Small intestine (tissue), 7 donors: ENCODE data around the gene RRP1B. TPM values are rescaled to one million over a fixed set of nuclear protein-coding genes. Genes with fewer than 3 reads are reported as not detected.

ENCODE experiments used
- DNase-seq, 2 donors: peaks; one replicate each; pipeline versions ENCODE4 v3.0.0 to v3.0.0-alpha.2; 2013
- FAIRE-seq: peaks from 2 replicates; lab custom pipeline; 2012; peaks lifted over from hg19 to GRCh38; lab: Jason Lieb, UNC
- H3K27ac ChIP-seq, 3 donors: one replicate each; pipeline ENCODE4 v1.5.1; 2013; ENCODE audit warnings: low read length in 2 of 3, mild to moderate bottlenecking in 2 of 3, control low read depth in 1 of 3, inconsistent platforms in 1 of 3, low read depth in 1 of 3, moderate library complexity in 1 of 3
- H3K27me3 ChIP-seq, 3 donors: one replicate each; pipeline ENCODE4 v1.6.1; 2013; ENCODE audit warnings: low read length in 3 of 3, inconsistent platforms in 1 of 3; ENCODE audit not compliant: control insufficient read depth in 3 of 3, insufficient read depth in 3 of 3
- H3K36me3 ChIP-seq, 3 donors: one replicate each; pipeline ENCODE4 v1.6.1; 2013; ENCODE audit warnings: low read length in 3 of 3, inconsistent platforms in 1 of 3, low read depth in 1 of 3, mild to moderate bottlenecking in 1 of 3, moderate library complexity in 1 of 3; ENCODE audit not compliant: control insufficient read depth in 3 of 3, insufficient read depth in 2 of 3
- H3K4me1 ChIP-seq, 3 donors: one replicate each; pipeline ENCODE4 v1.6.1; 2013; ENCODE audit warnings: low read length in 2 of 3, inconsistent platforms in 1 of 3, low read depth in 1 of 3, mild to moderate bottlenecking in 1 of 3, moderate library complexity in 1 of 3; ENCODE audit not compliant: control insufficient read depth in 3 of 3, insufficient read depth in 2 of 3
- H3K4me3 ChIP-seq, 3 donors: one replicate each; pipeline ENCODE4 v1.5.1; 2013; ENCODE audit warnings: low read length in 3 of 3, control low read depth in 1 of 3, inconsistent platforms in 1 of 3, low read depth in 1 of 3, mild to moderate bottlenecking in 1 of 3, moderate library complexity in 1 of 3
- H3K9me3 ChIP-seq, 2 donors: one replicate each; pipeline ENCODE4 v1.6.1; 2013; ENCODE audit warnings: low read depth in 1 of 2, low read length in 1 of 2; ENCODE audit not compliant: control insufficient read depth in 2 of 2, insufficient read depth in 1 of 2
- WGBS, 3 donors: extraction: QIAGEN DNeasy Blood & Tissue Kit; methylation state at CpG; one replicate each; pipeline ENCODE4 v1.1.7; 2013; 5-methylcytosine and 5-hydroxymethylcytosine counted together
- polyA plus RNA-seq, 4 donors: library from polyadenylated mRNA; stranded (reverse) in 3 of 4; unstranded in 1 of 4; fragments of 200-250 nt in 3 of 4; fragments of 120-200 nt in 1 of 4; gene quantifications; one replicate each; pipeline versions ENCODE4 v1.2.1 to v1.2.3, GENCODE V29; 2013
- donor health status: healthy with polysubstance abuse.
- donor health status: control.
- donor health status: control.
- donor health status: Bipolar disorder and iron deficiency.
- donor health status: healthy.

The RRP1B gene
- polyA plus RNA-seq, 4 donors = 3.4 to 19.5 (median 7.7) TPM

GRCh38 chr21:43733529-43734071 is 74.2 kb downstream of the RRP1B start:
- Histone ChIP-seq H3K27ac (peak overlapping the region; percentile 66 to 74 (median 73)), H3K9me3 (no peaks in the 10 kb centered on the region), H3K36me3 (peaks cover 0 to 77% (median 2%) of the 10 kb centered on the region in 3 donors), H3K27me3 (no peaks in the 10 kb centered on the region), H3K4me1 (peaks cover 12 to 89% (median 19%) of the 10 kb centered on the region in 3 donors), H3K4me3 (peak overlapping the region in 1 of 3 donors; percentile 3)
- WGBS, 3 donors = 16 to 49% (median 33%) methylated on average over 14 to 15 of the region's 15 CpGs
- no peak for FAIRE-seq
- DNase-seq = peak in 1 of 2 donors; percentile 73

DNA sequence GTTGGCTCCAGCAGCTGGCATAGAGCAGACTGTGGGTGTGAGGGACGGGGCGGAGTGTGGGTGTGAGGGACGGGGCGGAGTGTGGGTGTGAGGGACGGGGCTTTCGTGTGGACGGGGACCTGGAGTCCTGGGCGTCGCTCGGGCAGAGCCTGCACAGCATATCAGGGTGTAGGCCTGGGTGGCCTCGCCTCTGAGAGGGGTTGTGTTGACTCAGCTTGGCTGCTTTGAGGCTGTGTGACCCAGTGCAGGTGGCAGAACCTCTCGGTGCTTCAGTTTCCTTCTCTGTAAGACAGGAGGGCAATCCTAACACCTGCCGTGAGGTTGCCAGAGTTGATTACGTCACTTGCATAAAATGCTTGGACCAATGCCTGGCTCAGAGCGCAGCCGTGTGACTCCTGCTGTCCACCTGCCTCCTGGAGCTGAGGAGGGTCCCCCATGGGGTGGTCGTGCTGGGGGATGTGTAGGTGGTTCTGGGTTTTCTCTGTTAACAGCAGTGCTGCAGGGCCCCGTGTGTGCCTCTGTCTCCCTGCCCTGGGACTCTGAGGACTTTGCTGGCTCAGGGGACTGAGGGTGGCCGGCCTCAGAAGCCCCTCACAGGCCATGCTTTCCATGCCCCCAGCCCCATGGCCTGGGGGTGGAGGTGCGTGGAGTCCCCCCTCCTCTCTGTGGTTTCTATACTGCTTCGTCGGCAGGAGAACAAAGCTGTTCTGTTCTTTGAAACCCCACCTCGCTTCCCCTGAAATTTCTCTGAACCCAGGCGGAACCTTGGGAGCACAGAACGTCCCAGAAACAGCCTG is 75.0 kb downstream of the RRP1B start:
- peak; percentile 42 to 95 for DNase-seq
- 23 to 53% (median 42%) methylated on average over 25 of the region's 25 CpGs for WGBS, 3 donors
- Histone ChIP-seq H3K27me3 (no peaks in the 10 kb centered on the region), H3K4me1 (peaks cover 5 to 89% (median 15%) of the 10 kb centered on the region in 3 donors), H3K9me3 (no peaks in the 10 kb centered on the region), H3K36me3 (peaks cover 0 to 78% (median 2%) of the 10 kb centered on the region in 3 donors), H3K4me3 (no peak overlapping the region), H3K27ac (peak overlapping the region; percentile 66 to 74 (median 73))
- no peak for FAIRE-seq

DNA sequence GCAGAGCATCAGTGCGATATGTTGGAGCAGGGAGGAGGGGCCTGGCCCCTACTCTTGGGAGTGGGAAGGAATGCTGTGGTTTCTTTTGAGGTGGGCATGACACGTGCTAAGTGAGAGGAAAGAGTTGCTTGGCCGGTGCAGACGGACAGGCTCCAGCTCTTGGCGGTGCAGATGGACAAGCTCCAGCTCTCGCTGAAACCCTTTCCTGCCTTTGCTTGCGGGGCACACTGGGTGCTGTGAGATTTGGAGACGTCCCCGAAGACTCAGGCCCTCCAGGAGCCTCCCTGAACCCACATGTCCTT is 75.5 kb downstream of the RRP1B start:
- peak overlapping the region in 2 of 3 donors; percentile 66 to 74 for H3K27ac ChIP-seq
- no peak for DNase-seq

GRCh38 chr21:43735236-43736091 is 76.1 kb downstream of the RRP1B start:
- H3K27ac ChIP-seq = peak overlapping the region in 1 of 3 donors; percentile 66
- peaks cover 5 to 91% (median 14%) of the 10 kb centered on the region in 3 donors for H3K4me1 ChIP-seq
- no peaks in the 10 kb centered on the region for H3K9me3 ChIP-seq
- H3K36me3 ChIP-seq = peaks cover 0 to 84% (median 2%) of the 10 kb centered on the region in 3 donors
- DNase-seq (no peak), FAIRE-seq (no peak)
- WGBS, 3 donors = 90 to 94% (median 93%) methylated on average over 21 to 22 of the region's 22 CpGs
- H3K4me3 ChIP-seq = no peak overlapping the region
- no peaks in the 10 kb centered on the region for H3K27me3 ChIP-seq

More for the DNA sequence above, 75.5 kb downstream of the RRP1B start:
- FAIRE-seq = no peak
- no peak overlapping the region for H3K4me3 ChIP-seq
- 65 to 68% (median 67%) methylated on average over 9 of the region's 9 CpGs for WGBS, 3 donors
- no peaks in the 10 kb centered on the region for H3K9me3 ChIP-seq
- H3K36me3 ChIP-seq = peaks cover 0 to 79% (median 2%) of the 10 kb centered on the region in 3 donors
- H3K4me1 ChIP-seq = peaks cover 5 to 89% (median 14%) of the 10 kb centered on the region in 3 donors
- no peaks in the 10 kb centered on the region for H3K27me3 ChIP-seq

DNA sequence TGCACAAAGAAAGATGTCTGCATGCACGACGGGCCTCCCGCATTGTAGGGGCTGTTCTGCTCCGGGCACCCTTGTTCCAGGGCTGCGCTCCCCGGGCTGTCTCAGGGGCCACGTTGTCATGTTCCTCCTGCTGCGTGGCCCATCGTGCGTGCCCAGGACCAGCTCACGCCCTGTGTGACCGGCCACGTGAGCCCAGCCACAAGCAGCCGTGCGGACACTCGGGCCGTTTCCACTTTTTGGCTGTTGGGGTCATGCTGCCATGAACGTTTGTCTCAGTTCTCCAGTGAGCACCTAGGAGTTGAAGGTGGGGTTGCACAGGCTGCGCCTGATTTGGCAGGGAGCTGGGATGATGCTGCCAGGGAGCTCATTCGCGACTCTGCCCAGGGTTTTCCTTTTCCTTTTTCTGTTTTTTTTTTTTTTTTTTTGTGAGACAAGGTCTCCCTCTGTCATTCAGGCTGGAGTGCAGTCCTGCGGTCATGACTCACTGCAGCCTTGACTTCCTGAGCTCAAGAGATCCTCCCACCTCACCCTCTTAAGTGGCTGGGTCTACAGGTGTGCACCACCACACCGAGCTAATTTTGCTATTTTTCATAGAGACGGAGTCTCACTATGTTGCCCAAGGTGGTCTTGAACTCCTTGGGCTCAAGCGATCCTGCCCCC is 77.0 kb downstream of the RRP1B start:
- no peak for FAIRE-seq
- no peak for DNase-seq
- 92 to 95% (median 94%) methylated on average over 25 of the region's 25 CpGs for WGBS, 3 donors
- Histone ChIP-seq H3K4me3 (no peak overlapping the region), H3K27me3 (no peaks in the 10 kb centered on the region), H3K36me3 (peaks cover 0 to 85% (median 2%) of the 10 kb centered on the region in 3 donors), H3K27ac (peak overlapping the region in 1 of 3 donors; percentile 72), H3K9me3 (no peaks in the 10 kb centered on the region), H3K4me1 (peaks cover 5 to 83% (median 12%) of the 10 kb centered on the region in 3 donors)

GRCh38 chr21:43737158-43737950 is 78.0 kb downstream of the RRP1B start:
- DNase-seq = no peak
- H3K4me3 ChIP-seq = no peak overlapping the region
- no peak for FAIRE-seq
- no peaks in the 10 kb centered on the region for H3K9me3 ChIP-seq
- H3K4me1 ChIP-seq = peaks cover 5 to 74% (median 12%) of the 10 kb centered on the region in 3 donors
- peaks cover 0 to 87% (median 2%) of the 10 kb centered on the region in 3 donors for H3K36me3 ChIP-seq
- no peaks in the 10 kb centered on the region for H3K27me3 ChIP-seq
- WGBS, 3 donors = 92 to 96% (median 93%) methylated on average over 30 to 35 of the region's 35 CpGs
- peak overlapping the region; percentile 42 to 78 (median 72) for H3K27ac ChIP-seq

DNA sequence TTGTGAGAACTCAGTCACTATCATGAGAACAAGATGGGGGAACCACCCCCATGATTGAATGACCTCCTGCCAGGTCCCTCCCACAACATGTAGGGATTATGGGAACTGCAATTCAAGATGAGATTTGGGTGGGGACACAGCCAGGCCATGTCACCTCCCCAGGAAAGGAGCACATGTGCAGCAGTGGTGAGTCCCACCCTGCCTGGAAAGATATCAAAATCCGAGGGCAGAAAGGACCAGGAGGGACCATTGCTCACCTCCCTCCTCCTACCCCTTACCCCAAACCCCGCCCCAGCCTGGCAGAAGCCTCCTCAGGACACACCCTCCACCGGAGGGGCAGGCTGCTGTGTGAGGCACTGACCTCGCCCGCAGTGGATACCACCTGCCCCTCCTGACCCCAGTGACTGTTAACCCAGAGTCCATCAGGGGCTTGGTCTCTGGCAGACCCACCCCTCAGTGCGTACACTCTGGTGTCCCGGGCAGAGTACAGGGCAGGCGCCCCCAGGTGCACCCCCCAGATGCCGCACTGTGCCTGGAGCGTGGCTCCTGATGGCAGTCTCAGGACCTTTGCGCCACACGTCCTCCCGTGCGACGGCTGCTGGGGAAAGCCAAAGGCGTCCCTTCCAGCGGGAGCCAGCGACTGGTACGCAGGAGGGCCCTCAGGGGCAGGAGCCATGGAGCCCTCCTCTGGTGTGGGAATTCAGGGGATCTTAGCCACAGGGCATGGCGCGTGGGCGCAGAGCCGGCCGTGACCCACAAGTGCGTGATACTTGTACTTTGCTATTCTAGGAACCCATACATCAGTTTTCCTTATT is 80.5 kb downstream of the RRP1B start:
- DNase-seq (peak in 1 of 2 donors; percentile 61), FAIRE-seq (no peak)
- Histone ChIP-seq H3K9me3 (no peaks in the 10 kb centered on the region), H3K36me3 (peaks cover 8 to 86% (median 11%) of the 10 kb centered on the region in 3 donors), H3K4me1 (peaks cover 0 to 51% (median 6%) of the 10 kb centered on the region in 3 donors), H3K4me3 (no peak overlapping the region), H3K27me3 (no peaks in the 10 kb centered on the region), H3K27ac (peak overlapping the region; percentile 6 to 72 (median 46))
- WGBS, 3 donors = 84 to 89% (median 85%) methylated on average over 25 of the region's 25 CpGs
